Measurements from ENCODE around the gene PGAP6.

DNA sequence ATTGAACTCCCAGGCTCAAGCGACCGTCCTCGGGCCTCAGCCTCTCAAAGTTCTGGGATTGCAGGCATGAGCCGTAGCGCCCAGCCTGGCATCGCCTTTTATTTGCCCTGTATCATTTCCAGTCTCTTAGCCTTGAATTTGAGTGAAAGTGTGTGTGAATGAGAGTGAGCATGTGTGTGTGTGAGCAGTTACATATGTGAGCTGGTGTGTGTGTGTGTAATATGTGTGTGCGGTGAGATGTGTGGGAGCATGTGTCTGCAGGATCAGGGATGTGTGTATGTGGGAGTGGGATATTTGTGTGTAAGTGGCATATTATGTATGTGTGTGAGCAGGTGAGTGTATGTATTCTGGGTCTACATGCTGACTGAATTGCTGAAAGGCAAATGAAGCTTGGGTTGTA, 49.1 kb upstream of the PGAP6 start:
- no peak for TF ChIP-seq GATA2 (IDR thresholded peaks at IDR 0.05; ENCODE audit: low read depth, low read length)
- no peak for TF ChIP-seq GATA3 (IDR thresholded peaks at IDR 0.05; ENCODE audit: low read depth, low read length)

Data from SH-SY5Y (cell line).